ENCODE measurements around the gene MED16. TPM values are rescaled to one million over a fixed set of nuclear protein-coding genes. Genes with fewer than 3 reads are reported as not detected.

Gene MED16, protein sequence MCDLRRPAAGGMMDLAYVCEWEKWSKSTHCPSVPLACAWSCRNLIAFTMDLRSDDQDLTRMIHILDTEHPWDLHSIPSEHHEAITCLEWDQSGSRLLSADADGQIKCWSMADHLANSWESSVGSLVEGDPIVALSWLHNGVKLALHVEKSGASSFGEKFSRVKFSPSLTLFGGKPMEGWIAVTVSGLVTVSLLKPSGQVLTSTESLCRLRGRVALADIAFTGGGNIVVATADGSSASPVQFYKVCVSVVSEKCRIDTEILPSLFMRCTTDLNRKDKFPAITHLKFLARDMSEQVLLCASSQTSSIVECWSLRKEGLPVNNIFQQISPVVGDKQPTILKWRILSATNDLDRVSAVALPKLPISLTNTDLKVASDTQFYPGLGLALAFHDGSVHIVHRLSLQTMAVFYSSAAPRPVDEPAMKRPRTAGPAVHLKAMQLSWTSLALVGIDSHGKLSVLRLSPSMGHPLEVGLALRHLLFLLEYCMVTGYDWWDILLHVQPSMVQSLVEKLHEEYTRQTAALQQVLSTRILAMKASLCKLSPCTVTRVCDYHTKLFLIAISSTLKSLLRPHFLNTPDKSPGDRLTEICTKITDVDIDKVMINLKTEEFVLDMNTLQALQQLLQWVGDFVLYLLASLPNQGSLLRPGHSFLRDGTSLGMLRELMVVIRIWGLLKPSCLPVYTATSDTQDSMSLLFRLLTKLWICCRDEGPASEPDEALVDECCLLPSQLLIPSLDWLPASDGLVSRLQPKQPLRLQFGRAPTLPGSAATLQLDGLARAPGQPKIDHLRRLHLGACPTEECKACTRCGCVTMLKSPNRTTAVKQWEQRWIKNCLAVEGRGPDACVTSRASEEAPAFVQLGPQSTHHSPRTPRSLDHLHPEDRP
- total RNA-seq = 35.4 TPM

DNA sequence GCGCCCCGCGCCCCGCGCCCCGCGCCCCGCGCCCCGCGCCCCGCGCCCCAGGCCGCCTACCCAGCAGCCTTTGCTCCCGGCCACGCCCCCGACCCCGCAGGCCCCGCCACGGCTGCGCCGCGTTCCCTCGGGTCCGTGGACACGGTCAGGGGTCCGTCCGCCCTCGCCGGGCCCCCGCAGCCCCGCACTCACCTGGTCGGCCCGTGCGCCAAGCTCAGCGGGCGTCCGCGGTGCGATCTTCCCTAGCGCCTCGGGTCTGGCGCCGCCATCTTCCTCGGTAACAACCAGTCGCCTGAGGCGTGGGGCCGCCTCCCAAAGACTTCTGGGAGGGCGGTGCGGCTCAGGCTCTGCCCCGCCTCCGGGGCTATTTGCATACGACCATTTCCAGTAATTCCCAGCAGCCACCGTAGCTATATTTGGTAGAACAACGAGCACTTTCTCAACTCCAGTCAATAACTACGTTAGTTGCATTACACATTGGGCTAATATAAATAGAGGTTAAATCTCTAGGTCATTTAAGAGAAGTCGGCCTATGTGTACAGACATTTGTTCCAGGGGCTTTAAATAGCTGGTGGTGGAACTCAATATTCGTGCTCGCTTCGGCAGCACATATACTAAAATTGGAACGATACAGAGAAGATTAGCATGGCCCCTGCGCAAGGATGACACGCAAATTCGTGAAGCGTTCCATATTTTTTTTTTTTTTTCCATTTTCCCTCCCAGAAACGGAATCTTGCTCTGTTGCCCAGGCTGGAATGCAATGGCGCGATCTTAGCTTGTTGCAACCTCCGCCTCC, at the start of gene MED16, which contains the start of gene RNU6-9:
Gene MED16 (minus strand): TSS at position 294 of the 796 bp plus-strand sequence. CDS start 2,056 bp downstream, outside the sequence.
Gene RNU6-9 (plus strand): TSS at position 591 of the 796 bp plus-strand sequence.

DNA sequence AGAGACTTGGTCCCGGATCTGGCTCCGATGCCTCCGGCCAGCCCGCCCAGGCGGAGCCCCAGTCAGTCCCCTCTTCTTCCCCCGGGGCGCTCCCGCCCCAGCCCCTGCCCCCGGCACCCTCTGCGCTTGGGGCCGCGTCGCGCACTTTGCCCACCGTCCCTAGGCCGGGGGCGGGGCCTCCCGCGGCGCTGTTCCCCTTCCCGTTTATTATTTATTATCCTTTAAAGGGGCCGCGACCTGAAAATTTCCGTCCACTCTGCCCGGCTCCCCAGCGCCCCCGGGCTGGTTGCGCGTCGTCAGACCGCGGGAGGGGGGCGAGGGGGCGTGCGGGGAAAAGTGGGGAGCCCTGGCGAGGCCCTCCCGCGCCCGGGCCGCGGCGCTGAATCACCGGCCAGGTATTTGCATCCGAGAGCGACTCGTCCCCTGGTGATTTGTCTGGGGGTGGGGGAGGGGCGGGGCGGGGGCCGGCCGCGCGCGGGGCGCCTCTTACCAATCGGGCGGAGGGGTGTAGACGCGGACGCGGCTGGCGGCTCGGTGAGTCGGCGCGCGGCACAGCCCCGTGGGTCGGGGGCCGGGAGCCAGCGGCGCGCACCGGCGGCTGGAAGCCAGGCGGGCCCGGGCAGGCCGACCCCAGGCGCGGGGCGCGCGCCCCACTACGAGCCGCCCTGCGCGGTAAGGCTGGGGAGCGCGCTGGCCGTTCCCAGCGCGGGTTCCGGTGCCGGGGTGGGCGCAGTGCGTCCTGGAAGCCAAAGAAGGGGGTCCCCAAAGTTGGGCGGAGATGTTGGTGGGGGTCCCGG, 32.7 kb upstream of the MED16 start, which contains the start of gene ARID3A:
Gene ARID3A (plus strand): TSS at position 510 of the 797 bp plus-strand sequence. CDS start 3,494 bp downstream, outside the sequence.

DNA sequence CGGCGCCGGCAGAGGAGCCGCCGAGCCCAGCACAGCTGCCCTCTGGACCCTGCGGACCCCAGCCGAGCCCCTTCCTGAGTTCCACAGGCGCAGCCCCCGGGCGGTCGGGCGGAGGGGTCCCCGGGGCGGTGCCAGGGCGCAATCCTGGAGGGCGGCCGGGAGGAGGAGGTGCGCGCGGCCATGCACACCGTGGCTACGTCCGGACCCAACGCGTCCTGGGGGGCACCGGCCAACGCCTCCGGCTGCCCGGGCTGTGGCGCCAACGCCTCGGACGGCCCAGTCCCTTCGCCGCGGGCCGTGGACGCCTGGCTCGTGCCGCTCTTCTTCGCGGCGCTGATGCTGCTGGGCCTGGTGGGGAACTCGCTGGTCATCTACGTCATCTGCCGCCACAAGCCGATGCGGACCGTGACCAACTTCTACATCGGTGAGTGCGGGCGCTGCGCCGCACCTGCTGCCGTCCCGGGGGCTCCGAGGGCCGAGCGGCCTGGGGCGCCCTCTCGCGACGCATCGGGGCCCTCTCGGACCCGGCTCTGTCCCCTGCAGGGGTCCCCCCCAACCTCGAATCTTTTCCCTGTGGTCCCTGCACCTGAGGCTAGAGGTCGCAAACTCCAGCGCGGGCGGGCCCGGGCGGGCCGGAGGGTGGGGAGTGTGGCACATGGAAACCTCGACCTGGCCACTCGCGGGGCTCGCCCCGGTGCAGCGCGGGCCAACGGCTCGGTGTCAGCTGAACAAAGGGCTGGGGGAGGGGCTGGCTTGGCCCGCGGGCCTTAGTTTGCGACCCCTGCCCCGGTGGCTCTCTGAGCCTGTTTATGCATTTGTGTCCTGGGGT, 24.6 kb upstream of the MED16 start, which contains the start of gene KISS1R:
Gene KISS1R (plus strand): TSS at position 11 of the 829 bp plus-strand sequence. CDS start 170 bp downstream, at position 181.

GRCh38 chr19:913080-913748, 20.2 kb upstream of the MED16 start, which contains the start of gene R3HDM4:
R3HDM4 (minus strand) TSS chr19:913219; CDS start chr19:913157, 62 bp downstream.

DNA sequence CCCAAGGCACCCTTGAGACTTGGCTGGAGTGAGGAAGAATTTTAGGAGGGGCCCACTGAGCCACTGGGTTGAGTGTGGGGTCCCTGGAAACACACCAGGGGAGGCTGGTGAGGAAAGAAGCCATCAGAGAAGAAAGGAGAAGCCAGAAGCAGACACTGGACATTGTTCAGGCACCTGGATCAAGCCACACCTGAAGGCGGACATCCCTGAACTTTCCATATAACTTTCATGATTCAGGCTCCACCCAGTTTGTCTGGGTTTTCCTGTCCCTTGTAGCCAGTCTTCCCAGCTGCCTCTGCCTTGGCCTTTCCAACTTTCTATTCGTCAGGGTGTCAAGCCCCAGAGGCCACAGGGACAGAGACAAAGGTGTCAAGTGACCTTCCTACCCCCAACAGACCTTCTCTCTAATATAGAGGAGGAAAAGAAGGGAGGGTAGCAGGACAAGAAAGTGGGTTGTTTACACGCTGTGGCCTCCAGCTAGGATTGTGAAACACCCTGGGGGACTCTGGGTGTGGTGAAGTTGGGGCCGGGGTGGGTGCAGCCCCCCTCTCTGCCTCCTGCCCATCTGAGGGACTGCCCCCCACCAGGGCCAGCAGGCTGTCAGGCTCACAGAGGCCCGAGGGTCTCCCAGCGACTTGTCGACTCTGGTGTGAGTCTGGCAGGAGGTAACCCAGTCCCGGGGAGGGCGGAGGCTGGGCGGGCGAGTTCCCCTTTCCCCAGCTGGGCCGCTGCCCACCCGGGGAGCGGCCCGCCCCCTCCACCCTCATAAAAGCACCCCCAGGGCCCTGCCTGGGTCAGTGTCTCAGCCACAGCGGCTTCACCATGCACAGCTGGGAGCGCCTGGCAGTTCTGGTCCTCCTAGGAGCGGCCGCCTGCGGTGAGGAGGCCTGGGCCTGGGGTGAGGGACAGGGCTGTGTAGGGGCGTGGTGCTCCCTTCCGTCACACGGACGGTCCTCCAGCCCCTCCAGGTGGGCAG, 33.8 kb downstream of the MED16 start, which contains the start of gene CFD:
Gene CFD (plus strand): TSS at position 797 of the 976 bp plus-strand sequence. CDS start 26 bp downstream, at position 823.

DNA sequence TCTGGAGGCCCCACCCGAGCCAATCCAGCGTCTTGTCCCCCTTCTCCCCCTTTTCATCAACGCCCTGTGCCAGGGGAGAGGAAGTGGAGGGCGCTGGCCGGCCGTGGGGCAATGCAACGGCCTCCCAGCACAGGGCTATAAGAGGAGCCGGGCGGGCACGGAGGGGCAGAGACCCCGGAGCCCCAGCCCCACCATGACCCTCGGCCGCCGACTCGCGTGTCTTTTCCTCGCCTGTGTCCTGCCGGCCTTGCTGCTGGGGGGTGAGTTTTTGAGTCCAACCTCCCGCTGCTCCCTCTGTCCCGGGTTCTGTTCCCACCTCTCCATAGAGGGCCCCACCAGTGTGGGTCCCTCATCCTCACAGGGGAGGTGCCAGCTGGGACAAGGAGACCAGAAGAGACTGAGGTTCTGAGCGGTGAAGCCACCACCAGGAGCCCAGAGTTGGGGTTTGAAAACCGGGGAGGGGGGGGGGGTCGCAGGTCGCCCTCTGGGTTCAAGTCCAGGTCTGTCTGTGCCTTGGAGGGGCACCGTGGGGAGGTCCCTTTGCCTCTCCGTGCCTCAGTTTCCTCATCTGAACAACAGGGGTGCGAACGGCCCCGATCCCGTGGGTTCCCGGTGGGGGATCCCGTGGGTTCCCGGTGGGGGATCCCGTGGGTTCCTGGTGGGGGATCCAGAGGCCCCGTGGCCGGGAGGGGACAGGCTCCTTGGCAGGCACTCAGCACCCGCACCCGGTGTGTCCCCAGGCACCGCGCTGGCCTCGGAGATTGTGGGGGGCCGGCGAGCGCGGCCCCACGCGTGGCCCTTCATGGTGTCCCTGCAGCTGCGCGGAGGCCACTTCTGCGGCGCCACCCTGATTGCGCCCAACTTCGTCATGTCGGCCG, 40.6 kb downstream of the MED16 start, which contains the start of gene ELANE:
Gene ELANE (plus strand): TSS at position 168 of the 878 bp plus-strand sequence. CDS start 26 bp downstream, at position 194.

DNA sequence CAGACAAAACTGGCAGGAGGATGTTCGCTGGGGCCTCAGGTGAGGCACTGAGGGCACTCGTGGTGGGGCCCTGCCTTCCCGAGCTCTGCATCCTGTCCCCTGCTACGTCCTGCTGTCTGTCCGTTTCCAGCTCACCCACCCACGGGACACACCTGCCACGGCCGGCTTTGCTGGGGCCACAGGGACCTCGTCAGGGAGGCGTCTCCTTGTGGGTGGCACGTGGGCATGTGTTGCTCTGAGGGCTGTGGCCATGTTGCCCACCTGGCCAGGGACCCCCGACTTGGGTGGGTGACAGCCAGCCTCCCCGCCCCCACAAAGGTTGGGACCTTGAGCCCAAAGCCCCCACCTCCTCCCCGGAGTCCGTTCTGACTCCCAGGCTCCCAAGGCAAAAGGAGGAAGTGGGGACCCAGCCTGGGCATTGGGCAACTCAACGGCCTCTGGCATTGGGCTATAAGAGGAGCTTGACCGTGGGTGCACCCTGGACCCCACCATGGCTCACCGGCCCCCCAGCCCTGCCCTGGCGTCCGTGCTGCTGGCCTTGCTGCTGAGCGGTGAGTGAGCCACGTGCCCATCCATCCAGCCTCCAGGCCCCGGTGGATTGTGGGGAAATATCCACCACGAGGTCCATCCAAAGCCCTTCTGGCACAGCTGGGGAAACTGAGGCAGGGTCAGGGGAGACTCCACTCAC, 52.3 kb downstream of the MED16 start, which contains the start of gene PRTN3:
Gene PRTN3 (plus strand): TSS at position 481 of the 688 bp plus-strand sequence. CDS start 10 bp downstream, at position 491.

DNA sequence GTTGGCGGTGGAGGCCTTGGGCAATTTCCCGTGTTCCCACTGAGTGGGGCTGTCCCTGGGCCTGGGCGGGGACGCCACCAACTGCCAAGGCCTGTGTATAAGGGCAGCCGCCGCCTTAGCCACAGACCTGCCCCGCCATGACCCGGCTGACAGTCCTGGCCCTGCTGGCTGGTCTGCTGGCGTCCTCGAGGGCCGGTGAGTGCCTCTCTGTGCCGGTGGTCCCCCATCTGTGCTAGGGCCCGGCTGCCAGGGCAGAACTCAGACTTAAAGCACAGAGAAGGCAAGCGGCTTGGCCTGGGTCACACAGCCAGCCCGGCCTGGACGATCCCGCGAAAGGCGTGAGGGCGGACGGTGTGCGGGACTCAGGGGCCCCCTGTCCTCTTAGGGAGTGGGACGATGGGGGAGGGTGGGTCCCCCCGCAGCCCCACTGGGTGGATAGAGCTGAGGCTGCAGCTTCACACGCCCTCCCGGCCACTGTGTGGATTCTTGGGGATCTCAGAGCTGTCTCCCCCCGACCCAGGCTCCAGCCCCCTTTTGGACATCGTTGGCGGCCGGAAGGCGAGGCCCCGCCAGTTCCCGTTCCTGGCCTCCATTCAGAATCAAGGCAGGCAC, 65.2 kb downstream of the MED16 start, which contains the start of gene AZU1:
Gene AZU1 (plus strand): TSS at position 128 of the 612 bp plus-strand sequence. CDS start 10 bp downstream, at position 138.

GRCh38 chr19:821825-822503, 71.0 kb downstream of the MED16 start, which contains the start of gene PLPPR3:
PLPPR3 (minus strand) TSS chr19:821955; CDS start chr19:821559, 396 bp downstream.

Small RNA genes lying within 50 kb of the gene (small RNA-seq; reads per million reads assigned to genes)
- not detected for gene RNU6-9 (ENCODE audit: low replicate concordance)

Other genes starting within 250 kb of the MED16 start
- gene RNF126, start 230.0 kb downstream of the MED16 start, total RNA-seq = 20.0 TPM
- gene FSTL3, start 216.8 kb downstream of the MED16 start, total RNA-seq = 2.8 TPM
- not detected for gene PRSS57, start 197.7 kb downstream of the MED16 start, total RNA-seq
- 123 TPM for gene PALM, start 184.3 kb downstream of the MED16 start, total RNA-seq
- gene MISP, start 142.1 kb downstream of the MED16 start, total RNA-seq = not detected
- gene PTBP1, start 95.7 kb downstream of the MED16 start, total RNA-seq = 60.7 TPM
- gene PLPPR3, start 71.2 kb downstream of the MED16 start, total RNA-seq = 98.3 TPM
- gene AZU1, start 65.3 kb downstream of the MED16 start, total RNA-seq = 0.94 TPM
- 0.94 TPM for gene PRTN3, start 52.2 kb downstream of the MED16 start, total RNA-seq
- not detected for gene ELANE, start 40.9 kb downstream of the MED16 start, total RNA-seq
- gene CFD, start 33.5 kb downstream of the MED16 start, total RNA-seq = 0.31 TPM
- gene RNU6-9, start 297 bp upstream of the MED16 start, total RNA-seq = not detected
- gene R3HDM4, start 20.0 kb upstream of the MED16 start, total RNA-seq = 29.1 TPM
- not detected for gene KISS1R, start 24.1 kb upstream of the MED16 start, total RNA-seq
- gene ARID3A, start 32.8 kb upstream of the MED16 start, total RNA-seq = 11.3 TPM
- gene WDR18, start 91.2 kb upstream of the MED16 start, total RNA-seq = 36.0 TPM
- not detected for gene GRIN3B, start 107.2 kb upstream of the MED16 start, total RNA-seq
- 59.8 TPM for gene TMEM259, start 127.9 kb upstream of the MED16 start, total RNA-seq
- gene RNU6-2, start 128.3 kb upstream of the MED16 start, total RNA-seq = not detected
- 6.3 TPM for gene CNN2, start 133.4 kb upstream of the MED16 start, total RNA-seq
- gene ABCA7, start 146.9 kb upstream of the MED16 start, total RNA-seq = 4.4 TPM
- 2.8 TPM for gene ARHGAP45, start 174.0 kb upstream of the MED16 start, total RNA-seq
- 37.6 TPM for gene POLR2E, start 202.2 kb upstream of the MED16 start, total RNA-seq
- gene GPX4, start 210.8 kb upstream of the MED16 start, total RNA-seq = 107 TPM

All from parietal lobe (tissue), 2 donors.